Measurements from ENCODE around the gene RPH3AL.
"Not testable (repeated sequence)": the region's sequence is repeated elsewhere in the genome, so short reads cannot be mapped to it uniquely, and the experiment has no call there.

RPH3AL gene

GRCh38 chr17:205148-205669 is 147.4 kb downstream of the RPH3AL start:
- in situ Hi-C loops (cut with HindIII; ENCODE audit: low sequenced_read_pairs): no loop called here
- no peak overlapping the region for H3K4me3 ChIP-seq (ENCODE audit: low read depth, low read length)
- TF ChIP-seq CTCF (IDR thresholded peaks at IDR 0.05; ENCODE audit: low read depth, low read length): no peak
- DNase-seq (ENCODE audit: low read depth, low spot score): no peak

DNA sequence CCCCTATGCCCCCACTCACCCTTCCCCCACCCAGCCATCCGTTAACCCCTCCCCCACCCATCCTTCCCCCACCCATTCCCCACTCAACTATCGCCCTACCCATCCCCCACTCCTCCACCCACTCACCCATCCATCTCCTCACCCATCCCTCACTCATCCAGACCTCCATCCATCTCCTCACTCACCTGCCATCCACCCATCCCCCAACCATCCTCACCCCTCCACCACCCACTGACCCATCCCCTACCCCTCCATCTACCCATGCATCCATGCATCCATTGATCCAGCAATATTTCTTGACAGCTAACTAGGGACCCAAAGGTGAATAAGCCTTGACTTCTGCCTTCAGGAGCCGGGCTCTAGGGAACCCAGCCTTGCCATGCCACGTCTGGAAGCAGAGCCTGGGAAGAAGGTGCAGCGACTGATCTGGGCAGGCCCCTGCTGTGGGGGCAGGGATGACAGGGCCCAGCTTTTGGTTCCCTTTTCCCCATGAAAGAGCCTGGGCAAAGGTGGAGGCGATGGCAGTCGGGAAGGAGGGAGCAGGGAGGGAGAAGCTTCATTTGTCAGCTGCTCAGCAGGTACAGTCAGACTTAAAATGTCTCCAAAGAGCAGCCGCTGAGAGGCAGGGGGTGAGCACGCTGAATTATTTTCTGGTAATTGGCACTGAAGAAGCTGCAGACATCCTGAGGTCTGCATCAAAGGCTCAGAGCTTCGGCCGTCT is 148.0 kb downstream of the RPH3AL start:
- no peak for DNase-seq (ENCODE audit: low read depth, low spot score)
- TF ChIP-seq CTCF (IDR thresholded peaks at IDR 0.05; ENCODE audit: low read depth, low read length): no peak
- in situ Hi-C loops (cut with HindIII; ENCODE audit: low sequenced_read_pairs): no loop called here
- no peak overlapping the region for H3K4me3 ChIP-seq (ENCODE audit: low read depth, low read length)

- TF ChIP-seq CTCF (IDR thresholded peaks at IDR 0.05; ENCODE audit: low read depth, low read length): no peak
- H3K4me3 ChIP-seq (ENCODE audit: low read depth, low read length): no peak overlapping the region
- no peak for DNase-seq (ENCODE audit: low read depth, low spot score)
- in situ Hi-C loops (cut with HindIII; ENCODE audit: low sequenced_read_pairs): no loop called here
Measured at GRCh38 chr17:202501-202951, 150.1 kb downstream of the RPH3AL start.

- DNase-seq (ENCODE audit: low read depth, low spot score); in situ Hi-C loops (cut with HindIII; ENCODE audit: low sequenced_read_pairs): not testable (repeated sequence)
Measured at GRCh38 chr17:201736-202135, 150.9 kb downstream of the RPH3AL start.

DNA sequence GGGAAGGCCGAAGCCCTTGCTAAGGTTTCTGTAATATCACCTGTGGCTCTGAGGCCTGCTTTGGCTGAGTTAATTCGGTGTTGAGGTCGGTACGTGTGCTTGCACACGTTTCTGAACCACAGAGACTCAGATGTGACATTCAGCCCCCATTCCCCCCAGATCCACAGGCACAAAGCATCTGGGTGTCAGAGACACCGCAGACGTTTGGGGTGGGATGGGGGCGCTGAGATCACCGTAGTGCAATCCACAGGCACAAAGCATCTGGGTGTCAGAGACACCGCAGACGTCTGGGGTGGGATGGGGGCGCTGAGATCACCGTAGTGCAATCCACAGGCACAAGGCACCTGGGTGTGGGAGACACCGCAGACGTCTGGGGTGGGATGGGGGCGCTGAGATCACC is 151.3 kb downstream of the RPH3AL start:
- in situ Hi-C loops (cut with HindIII; ENCODE audit: low sequenced_read_pairs); H3K4me3 ChIP-seq (ENCODE audit: low read depth, low read length): not testable (repeated sequence)

More at GRCh38 chr17:201736-202135, 150.9 kb downstream of the RPH3AL start:
- H3K4me3 ChIP-seq (ENCODE audit: low read depth, low read length): not testable (repeated sequence)

GRCh38 chr17:200586-200985 is 152.0 kb downstream of the RPH3AL start:
- DNase-seq (ENCODE audit: low read depth, low spot score): no peak
- no peak overlapping the region for H3K4me3 ChIP-seq (ENCODE audit: low read depth, low read length)
- no peak for TF ChIP-seq CTCF (IDR thresholded peaks at IDR 0.05; ENCODE audit: low read depth, low read length)
- in situ Hi-C loops (cut with HindIII; ENCODE audit: low sequenced_read_pairs): no loop called here

More for the DNA sequence above, 151.3 kb downstream of the RPH3AL start:
- not testable (repeated sequence) for DNase-seq (ENCODE audit: low read depth, low spot score)

DNA sequence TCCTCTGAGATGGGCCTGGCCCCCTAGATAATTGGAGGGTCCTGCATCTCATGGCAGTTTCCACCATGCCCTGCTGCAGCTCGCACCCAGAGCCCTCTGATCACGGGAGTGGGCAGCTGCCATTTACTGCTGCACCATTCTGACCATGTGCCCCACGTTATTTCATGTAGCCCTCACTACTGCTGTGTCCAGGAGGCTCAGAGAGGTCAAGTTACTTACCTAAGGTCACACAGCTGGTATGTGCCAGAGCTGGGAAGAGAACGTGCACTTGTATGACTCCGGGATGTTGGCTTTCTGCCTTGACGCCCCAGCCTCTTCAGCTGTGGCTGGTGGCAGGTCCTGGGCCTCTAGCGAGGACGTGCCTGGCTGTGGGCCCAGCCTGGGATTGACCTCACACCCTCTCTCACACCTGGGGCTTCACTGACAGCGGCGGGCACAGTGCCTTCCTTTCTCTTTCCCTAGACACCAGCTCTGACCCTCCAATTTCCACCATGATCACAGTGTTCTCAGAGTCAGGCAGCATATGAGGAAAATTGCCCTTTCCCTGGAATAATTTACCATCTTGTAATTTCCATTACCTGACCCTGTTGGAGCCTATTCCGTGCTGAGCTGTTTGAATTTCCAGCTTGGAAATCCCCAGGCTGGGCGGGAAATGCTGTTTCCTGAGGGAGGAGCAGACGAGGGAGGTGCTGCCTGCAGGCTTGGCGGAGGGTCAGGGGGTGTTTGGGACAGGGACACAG is 152.6 kb downstream of the RPH3AL start:
- no peak overlapping the region for H3K4me3 ChIP-seq (ENCODE audit: low read depth, low read length)
- in situ Hi-C loops (cut with HindIII; ENCODE audit: low sequenced_read_pairs): no loop called here
- no peak for DNase-seq (ENCODE audit: low read depth, low spot score)
- no peak for TF ChIP-seq CTCF (IDR thresholded peaks at IDR 0.05; ENCODE audit: low read depth, low read length)

Measured in astrocyte of the spinal cord (primary cell).